Epithelial cell of esophagus (primary cell): ENCODE measurements around the gene KRTAP5-5.

Experiments
- DNase-seq: peaks from one replicate; pipeline ENCODE4 v3.0.0; 2010; ENCODE audit warnings: low read depth
- H3K4me3 ChIP-seq: 2 replicates; pipeline ENCODE4 v1.5.1; 2011; ENCODE audit warnings: mild to moderate bottlenecking, low read length, control low read depth
- TF ChIP-seq, protein P1 (sequence below): IDR thresholded peaks from 2 replicates; pipeline ENCODE4 v1.5.1; 2011; ENCODE audit warnings: low read depth, mild to moderate bottlenecking, low read length, control low read depth, inconsistent platforms; ENCODE audit not compliant: insufficient read depth; ENCODE audit errors: missing control alignments

KRTAP5-5 gene

DNA sequence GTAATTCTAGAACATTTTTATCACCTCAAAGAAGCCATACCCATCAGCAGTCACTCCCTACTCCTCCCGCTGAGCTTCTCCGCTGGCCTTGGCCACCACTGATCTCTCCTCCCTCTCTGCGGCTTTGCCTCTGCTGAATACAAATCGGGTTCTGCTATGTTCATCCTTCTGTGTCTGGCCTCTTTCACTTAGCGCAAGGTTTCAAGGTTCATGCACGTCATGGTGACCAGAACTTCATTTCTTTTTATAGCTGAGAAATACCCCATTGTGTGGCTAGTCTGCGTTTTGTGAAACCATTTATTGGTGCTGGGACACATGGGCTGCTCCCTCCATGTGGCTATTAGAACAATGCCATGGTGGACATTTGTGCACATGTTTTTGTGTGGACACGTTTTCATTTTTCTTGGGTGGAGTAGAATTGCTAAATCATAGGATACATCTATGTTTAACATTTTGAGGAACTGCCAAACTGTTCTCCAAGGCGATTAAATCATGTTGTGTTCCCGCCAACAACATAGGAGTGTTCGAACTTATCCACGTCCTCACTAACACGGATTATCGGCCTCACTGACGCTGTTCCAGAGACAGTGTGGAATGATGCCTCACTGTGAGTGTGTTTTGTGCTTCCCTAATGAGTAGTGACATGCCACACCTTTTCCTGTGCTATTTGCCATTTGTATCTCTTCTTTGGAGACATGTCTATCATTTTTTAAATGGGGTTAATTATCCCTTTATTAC is 43.2 kb downstream of the KRTAP5-5 start:
- H3K4me3 ChIP-seq = no peak overlapping the region
- TF ChIP-seq, protein P1, sequence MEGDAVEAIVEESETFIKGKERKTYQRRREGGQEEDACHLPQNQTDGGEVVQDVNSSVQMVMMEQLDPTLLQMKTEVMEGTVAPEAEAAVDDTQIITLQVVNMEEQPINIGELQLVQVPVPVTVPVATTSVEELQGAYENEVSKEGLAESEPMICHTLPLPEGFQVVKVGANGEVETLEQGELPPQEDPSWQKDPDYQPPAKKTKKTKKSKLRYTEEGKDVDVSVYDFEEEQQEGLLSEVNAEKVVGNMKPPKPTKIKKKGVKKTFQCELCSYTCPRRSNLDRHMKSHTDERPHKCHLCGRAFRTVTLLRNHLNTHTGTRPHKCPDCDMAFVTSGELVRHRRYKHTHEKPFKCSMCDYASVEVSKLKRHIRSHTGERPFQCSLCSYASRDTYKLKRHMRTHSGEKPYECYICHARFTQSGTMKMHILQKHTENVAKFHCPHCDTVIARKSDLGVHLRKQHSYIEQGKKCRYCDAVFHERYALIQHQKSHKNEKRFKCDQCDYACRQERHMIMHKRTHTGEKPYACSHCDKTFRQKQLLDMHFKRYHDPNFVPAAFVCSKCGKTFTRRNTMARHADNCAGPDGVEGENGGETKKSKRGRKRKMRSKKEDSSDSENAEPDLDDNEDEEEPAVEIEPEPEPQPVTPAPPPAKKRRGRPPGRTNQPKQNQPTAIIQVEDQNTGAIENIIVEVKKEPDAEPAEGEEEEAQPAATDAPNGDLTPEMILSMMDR = no peak
- DNase-seq = no peak

DNA sequence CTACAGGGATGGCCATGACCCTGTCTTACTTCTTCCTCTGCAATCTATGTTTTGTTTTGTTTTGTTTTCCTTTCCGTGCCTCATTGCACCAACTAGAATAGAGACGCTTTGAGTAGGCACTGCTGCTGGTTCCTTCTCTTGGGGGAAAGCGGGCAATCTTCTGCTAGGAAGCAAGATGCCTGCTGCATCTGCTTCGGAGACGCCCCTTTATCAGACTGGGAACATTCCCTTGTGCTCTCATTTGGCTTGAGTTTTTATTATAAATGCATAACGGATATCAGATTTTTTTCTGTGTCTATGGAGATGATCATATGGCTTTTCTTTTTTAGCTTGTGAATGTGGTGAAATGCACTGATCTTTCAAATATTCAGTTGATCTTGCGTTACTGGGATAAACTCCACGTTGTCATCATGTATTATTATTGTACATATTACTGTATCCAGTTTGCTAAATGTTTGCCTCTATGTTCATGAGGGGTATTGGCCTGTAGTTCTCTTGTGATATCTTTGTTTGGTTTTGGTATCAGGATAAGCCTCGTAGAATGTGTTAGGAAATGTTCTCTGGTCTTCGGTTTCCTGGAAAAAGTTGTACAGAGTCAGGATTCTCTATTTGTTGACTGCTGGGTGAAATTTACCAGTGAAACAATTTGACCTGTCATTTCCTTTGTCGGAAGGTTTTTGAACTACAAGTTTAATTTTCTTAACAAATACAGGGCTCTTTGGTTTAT is 44.0 kb downstream of the KRTAP5-5 start:
- no peak for DNase-seq
- H3K4me3 ChIP-seq = no peak overlapping the region
- TF ChIP-seq, protein P1 = no peak

DNA sequence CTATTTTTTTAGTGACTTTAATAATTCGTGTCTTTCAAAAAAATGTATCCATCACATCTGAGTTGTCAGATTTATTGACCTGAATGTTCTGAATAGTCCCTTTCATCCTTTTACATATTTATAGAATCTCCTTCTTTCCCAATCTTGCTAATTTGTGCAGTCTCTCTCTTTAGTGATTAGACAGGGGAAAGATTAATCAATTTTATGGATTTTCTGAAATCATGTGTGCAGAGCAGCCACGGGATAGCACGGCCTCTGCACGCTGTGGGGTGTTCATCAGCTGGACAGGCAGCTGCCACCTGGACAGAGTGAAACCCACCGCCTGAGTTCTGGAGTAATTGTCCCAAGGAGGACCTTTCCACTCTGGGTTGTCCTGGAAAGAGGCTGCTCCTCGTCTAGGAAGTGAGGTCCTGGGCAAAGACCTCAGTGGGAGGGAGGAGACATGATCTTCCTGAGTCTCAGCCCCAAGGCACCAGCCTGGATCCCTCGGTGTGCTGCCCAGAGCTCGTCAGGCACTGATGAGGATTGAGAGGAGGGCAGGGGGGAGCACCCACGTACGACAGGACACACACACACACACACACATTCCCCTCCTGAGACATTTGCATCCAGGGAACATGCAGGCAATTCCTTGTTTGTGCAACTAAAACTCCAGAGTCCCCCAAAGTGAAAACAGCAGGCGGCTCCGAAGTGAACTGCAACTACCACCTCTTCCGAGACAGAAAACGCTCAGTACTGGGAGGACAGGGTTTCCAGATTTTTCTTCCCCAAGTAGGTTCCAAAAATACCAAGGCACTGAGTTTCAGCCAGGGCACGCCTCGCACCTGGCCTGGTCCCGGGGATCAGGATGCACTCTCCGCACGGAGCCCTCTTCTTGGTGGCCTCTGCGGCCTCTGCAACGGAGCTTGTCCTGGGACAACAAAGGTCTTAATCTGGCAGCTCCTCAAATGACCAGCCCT is 44.9 kb downstream of the KRTAP5-5 start:
- no peak for DNase-seq
- TF ChIP-seq, protein P1 = no peak
- no peak overlapping the region for H3K4me3 ChIP-seq

DNA sequence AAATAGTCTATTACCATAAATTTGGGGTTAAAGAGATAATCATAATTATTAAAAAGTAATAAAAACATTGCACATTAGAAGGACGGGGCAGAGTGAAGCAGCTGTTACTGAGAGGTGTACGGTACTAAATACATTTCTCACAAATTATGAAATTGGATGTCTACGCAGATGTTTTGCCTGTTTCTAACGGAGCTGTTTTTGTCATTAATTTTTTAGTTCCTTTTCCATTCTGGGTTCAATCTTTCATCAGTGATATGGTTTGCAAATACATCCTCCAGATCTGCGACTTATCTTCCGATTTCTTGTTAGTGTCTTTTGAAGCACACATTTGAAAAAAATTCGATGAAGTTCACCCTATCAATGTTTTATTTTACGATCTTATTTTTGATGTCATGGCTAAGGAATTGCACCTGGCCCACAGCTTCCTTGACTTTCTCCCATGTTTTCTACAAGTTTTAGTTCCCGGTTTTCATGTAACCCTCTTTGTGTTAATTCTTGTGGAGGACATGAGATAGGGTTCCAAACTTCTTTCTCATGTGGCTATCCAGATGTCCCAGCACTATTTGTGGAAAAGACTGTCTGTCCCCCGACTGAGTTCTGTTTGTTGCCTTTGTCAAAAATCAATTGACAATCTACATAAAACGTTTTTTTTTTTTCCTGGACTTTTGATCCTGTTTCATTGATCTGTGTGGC is 46.1 kb downstream of the KRTAP5-5 start:
- TF ChIP-seq, protein P1 = no peak
- DNase-seq = no peak
- H3K4me3 ChIP-seq = no peak overlapping the region

DNA sequence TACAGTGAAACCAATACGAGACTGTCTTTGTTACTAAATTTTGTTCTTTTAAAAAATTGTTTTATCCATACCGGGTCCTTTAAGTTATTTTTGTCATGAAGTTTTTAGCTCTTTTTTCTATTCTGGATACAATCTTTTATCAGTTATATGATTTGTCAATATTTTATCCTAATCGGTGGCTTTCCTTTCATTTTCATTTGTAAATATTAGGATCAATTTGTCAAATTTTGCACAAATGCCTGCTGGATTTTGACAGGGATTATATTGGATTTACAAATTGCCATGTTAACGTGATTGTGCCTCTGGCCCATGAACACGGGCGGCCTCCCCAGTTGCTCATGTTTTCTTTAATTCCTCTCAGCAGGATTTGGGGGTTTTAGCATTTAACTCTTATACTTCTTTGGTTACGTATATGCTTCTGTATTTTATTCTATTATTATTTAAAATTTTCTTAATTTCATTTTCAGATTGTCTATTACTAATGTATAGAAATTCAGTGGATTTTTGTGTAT is 46.7 kb downstream of the KRTAP5-5 start:
- H3K4me3 ChIP-seq = no peak overlapping the region
- no peak for DNase-seq
- TF ChIP-seq, protein P1 = no peak

DNA sequence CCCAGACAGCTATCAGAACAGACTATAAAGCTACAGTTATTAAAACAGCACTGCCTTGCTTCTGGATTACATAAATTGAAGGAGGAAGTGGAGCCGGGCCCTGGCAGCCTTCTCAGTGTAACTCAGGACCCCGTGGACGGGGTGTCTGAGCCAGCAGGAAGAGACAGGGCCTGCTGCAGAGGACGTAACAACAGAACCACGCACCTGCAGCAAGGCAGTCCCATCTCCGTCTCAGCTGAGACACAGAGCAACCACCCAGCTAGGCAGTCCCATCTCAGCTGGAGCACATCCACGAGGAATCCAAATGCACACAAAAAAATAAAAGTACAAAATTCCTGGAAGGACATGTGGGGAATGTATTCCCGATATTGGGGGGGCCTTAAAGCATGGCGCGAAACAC is 50.3 kb downstream of the KRTAP5-5 start:
- DNase-seq = no peak
- no peak overlapping the region for H3K4me3 ChIP-seq
- TF ChIP-seq, protein P1 = no peak
